Natural killer cell treated with Interleukin-12 subunit alpha and Interleukin-12 subunit beta and Interleukin-15 and Interleukin-18, amount 100 ng/mL, for 72 hours (primary cell): ENCODE measurements around the gene RBM47. TPM values are rescaled to one million over a fixed set of nuclear protein-coding genes. Genes with fewer than 3 reads are reported as not detected.

Source experiments
- ATAC-seq, 2 donors: fragments of 150-1000 bp; cut with Tn5 transposase in 1 of 2; sonication (Bioruptor Pico), chemical (Tn5 transposase) in 1 of 2; 2 replicates each; pipeline ENCODE4 v1.10.0; 2021
- DNase-seq: peaks from one replicate; pipeline ENCODE4 v3.0.0; 2022; ENCODE audit warnings: low spot score
- H3K27ac Mint-ChIP-seq, 2 donors: 1 replicate in 1 of 2; 2 replicates in 1 of 2; pipeline ENCODE4 v1.8.0; 2022; ENCODE audit warnings: mixed read lengths in 2 of 2, mild to moderate bottlenecking in 1 of 2, moderate library complexity in 1 of 2
- H3K27me3 Mint-ChIP-seq, 2 donors: 1 replicate in 1 of 2; 2 replicates in 1 of 2; pipeline ENCODE4 v1.8.0; 2022; ENCODE audit warnings: mixed read lengths in 2 of 2
- H3K36me3 Mint-ChIP-seq: one replicate; pipeline ENCODE4 v1.8.0; 2022; ENCODE audit warnings: mixed read lengths
- H3K4me1 Mint-ChIP-seq, 2 donors: 1 replicate in 1 of 2; 2 replicates in 1 of 2; pipeline ENCODE4 v1.8.0; 2022; ENCODE audit warnings: low read depth in 2 of 2, mixed read lengths in 2 of 2, mild to moderate bottlenecking in 1 of 2
- H3K4me3 Mint-ChIP-seq: one replicate; pipeline ENCODE4 v1.8.0; 2022; ENCODE audit warnings: mixed read lengths
- H3K9me3 Mint-ChIP-seq: 2 replicates; pipeline ENCODE4 v1.8.0; 2022; ENCODE audit warnings: mixed read lengths
- total RNA-seq, 2 donors: library from RNA; stranded (reverse); gene quantifications; one replicate each; pipeline ENCODE4 v1.2.3, GENCODE V29; 2022

Gene RBM47
- total RNA-seq, 2 donors from 2014 or later = 8.5 to 15.4 TPM

GRCh38 chr4:40516651-40517050, 113.0 kb downstream of the RBM47 start:
- DNase-seq (no peak), ATAC-seq (no peak)
- Mint-ChIP-seq H3K9me3 (no peaks in the 10 kb centered on the region), H3K36me3 (no peaks in the 10 kb centered on the region), H3K4me1 (peaks cover 0 to 5% of the 10 kb centered on the region in 2 donors), H3K4me3 (no peak overlapping the region), H3K27ac (no peak overlapping the region), H3K27me3 (peaks cover 7 to 8% of the 10 kb centered on the region in 2 donors)

- Mint-ChIP-seq H3K4me1 (peaks cover 0 to 5% of the 10 kb centered on the region in 2 donors), H3K9me3 (no peaks in the 10 kb centered on the region), H3K4me3 (no peak overlapping the region), H3K36me3 (no peaks in the 10 kb centered on the region), H3K27me3 (peaks cover 7 to 8% of the 10 kb centered on the region in 2 donors), H3K27ac (no peak overlapping the region)
- DNase-seq (no peak), ATAC-seq (no peak)
Measured at GRCh38 chr4:40515398-40516293, 114.0 kb downstream of the RBM47 start.

- H3K36me3 Mint-ChIP-seq = no peaks in the 10 kb centered on the region
Measured at GRCh38 chr4:40515037-40515397, 114.6 kb downstream of the RBM47 start.

GRCh38 chr4:40514497-40514951, 115.1 kb downstream of the RBM47 start:
- Mint-ChIP-seq H3K36me3 (no peaks in the 10 kb centered on the region), H3K9me3 (no peaks in the 10 kb centered on the region), H3K27me3 (peaks cover 2 to 8% of the 10 kb centered on the region in 2 donors), H3K4me3 (no peak overlapping the region), H3K27ac (no peak overlapping the region), H3K4me1 (peaks cover 0 to 3% of the 10 kb centered on the region in 2 donors)
- no peak for ATAC-seq
- no peak for DNase-seq

More at GRCh38 chr4:40515037-40515397, 114.6 kb downstream of the RBM47 start:
- ATAC-seq (no peak), DNase-seq (no peak)
- peaks cover 4 to 8% of the 10 kb centered on the region in 2 donors for H3K27me3 Mint-ChIP-seq
- no peak overlapping the region for H3K27ac Mint-ChIP-seq
- no peak overlapping the region for H3K4me3 Mint-ChIP-seq
- peaks cover 0 to 5% of the 10 kb centered on the region in 2 donors for H3K4me1 Mint-ChIP-seq
- no peaks in the 10 kb centered on the region for H3K9me3 Mint-ChIP-seq

- no peaks in the 10 kb centered on the region for H3K9me3 Mint-ChIP-seq
- DNase-seq (no peak), ATAC-seq (no peak)
- H3K36me3 Mint-ChIP-seq = no peaks in the 10 kb centered on the region
- H3K4me3 Mint-ChIP-seq = no peak overlapping the region
- H3K4me1 Mint-ChIP-seq = no peaks in the 10 kb centered on the region
- H3K27ac Mint-ChIP-seq = no peak overlapping the region
- H3K27me3 Mint-ChIP-seq = peaks cover 0 to 2% of the 10 kb centered on the region in 2 donors
Measured at GRCh38 chr4:40511036-40511614, 118.5 kb downstream of the RBM47 start.

- Mint-ChIP-seq H3K36me3 (no peaks in the 10 kb centered on the region), H3K9me3 (no peaks in the 10 kb centered on the region), H3K27me3 (peaks cover 3 to 7% of the 10 kb centered on the region in 2 donors), H3K4me1 (peaks cover 0 to 3% of the 10 kb centered on the region in 2 donors), H3K27ac (no peak overlapping the region), H3K4me3 (no peak overlapping the region)
- ATAC-seq (no peak), DNase-seq (no peak)
Measured at GRCh38 chr4:40507977-40508376, 121.7 kb downstream of the RBM47 start.

- Mint-ChIP-seq H3K9me3 (no peaks in the 10 kb centered on the region), H3K4me1 (peaks cover 0 to 5% of the 10 kb centered on the region in 2 donors), H3K27me3 (peaks cover 7 to 9% of the 10 kb centered on the region in 2 donors), H3K36me3 (no peaks in the 10 kb centered on the region), H3K27ac (no peak overlapping the region), H3K4me3 (no peak overlapping the region)
- no peak for ATAC-seq
- DNase-seq = no peak
Measured at GRCh38 chr4:40506492-40506891, 123.2 kb downstream of the RBM47 start.

- H3K27me3 Mint-ChIP-seq = peaks cover 7 to 9% of the 10 kb centered on the region in 2 donors
- H3K27ac Mint-ChIP-seq = no peak overlapping the region
- H3K4me3 Mint-ChIP-seq = no peak overlapping the region
- no peaks in the 10 kb centered on the region for H3K36me3 Mint-ChIP-seq
- ATAC-seq (no peak), DNase-seq (no peak)
- H3K9me3 Mint-ChIP-seq = no peaks in the 10 kb centered on the region
- H3K4me1 Mint-ChIP-seq = peaks cover 0 to 5% of the 10 kb centered on the region in 2 donors
Measured at GRCh38 chr4:40506066-40506465, 123.6 kb downstream of the RBM47 start.

- peaks cover 7 to 9% of the 10 kb centered on the region in 2 donors for H3K27me3 Mint-ChIP-seq
- H3K36me3 Mint-ChIP-seq = no peaks in the 10 kb centered on the region
- no peak overlapping the region for H3K4me3 Mint-ChIP-seq
- ATAC-seq (no peak), DNase-seq (no peak)
- no peak overlapping the region for H3K27ac Mint-ChIP-seq
- H3K9me3 Mint-ChIP-seq = no peaks in the 10 kb centered on the region
- peaks cover 0 to 5% of the 10 kb centered on the region in 2 donors for H3K4me1 Mint-ChIP-seq
Measured at GRCh38 chr4:40502934-40503333, 126.7 kb downstream of the RBM47 start.

- H3K36me3 Mint-ChIP-seq = no peaks in the 10 kb centered on the region
- DNase-seq = no peak
- no peak overlapping the region for H3K27ac Mint-ChIP-seq
- H3K9me3 Mint-ChIP-seq = no peaks in the 10 kb centered on the region
- H3K4me1 Mint-ChIP-seq = peaks cover 0 to 5% of the 10 kb centered on the region in 2 donors
- peaks cover 7 to 9% of the 10 kb centered on the region in 2 donors for H3K27me3 Mint-ChIP-seq
- no peak overlapping the region for H3K4me3 Mint-ChIP-seq
- no peak for ATAC-seq
Measured at GRCh38 chr4:40502220-40502619, 127.4 kb downstream of the RBM47 start.

GRCh38 chr4:40500781-40501180, 128.9 kb downstream of the RBM47 start:
- no peak for ATAC-seq
- no peaks in the 10 kb centered on the region for H3K36me3 Mint-ChIP-seq
- DNase-seq = no peak
- H3K27me3 Mint-ChIP-seq = peaks cover 8 to 9% of the 10 kb centered on the region in 2 donors
- H3K9me3 Mint-ChIP-seq = no peaks in the 10 kb centered on the region
- no peak overlapping the region for H3K27ac Mint-ChIP-seq
- no peak overlapping the region for H3K4me3 Mint-ChIP-seq
- peaks cover 0 to 5% of the 10 kb centered on the region in 2 donors for H3K4me1 Mint-ChIP-seq

GRCh38 chr4:40493160-40493559, 136.5 kb downstream of the RBM47 start:
- Mint-ChIP-seq H3K4me1 (peaks cover 0 to 5% of the 10 kb centered on the region in 2 donors), H3K4me3 (no peak overlapping the region), H3K36me3 (no peaks in the 10 kb centered on the region), H3K9me3 (no peaks in the 10 kb centered on the region), H3K27me3 (peaks cover 24% of the 10 kb centered on the region in 2 donors), H3K27ac (no peak overlapping the region)
- DNase-seq = no peak
- ATAC-seq = no peak

GRCh38 chr4:40492691-40493090, 137.0 kb downstream of the RBM47 start:
- no peak overlapping the region for H3K27ac Mint-ChIP-seq
- no peak for ATAC-seq
- peaks cover 0 to 5% of the 10 kb centered on the region in 2 donors for H3K4me1 Mint-ChIP-seq
- H3K36me3 Mint-ChIP-seq = no peaks in the 10 kb centered on the region
- no peaks in the 10 kb centered on the region for H3K9me3 Mint-ChIP-seq
- H3K4me3 Mint-ChIP-seq = no peak overlapping the region
- DNase-seq = no peak
- H3K27me3 Mint-ChIP-seq = peaks cover 24% of the 10 kb centered on the region in 2 donors

- no peak overlapping the region for H3K27ac Mint-ChIP-seq
- ATAC-seq (no peak), DNase-seq (no peak)
- H3K9me3 Mint-ChIP-seq = no peaks in the 10 kb centered on the region
- peaks cover 21 to 24% of the 10 kb centered on the region in 2 donors for H3K27me3 Mint-ChIP-seq
- peaks cover 0 to 10% of the 10 kb centered on the region in 2 donors for H3K4me1 Mint-ChIP-seq
- no peak overlapping the region for H3K4me3 Mint-ChIP-seq
- H3K36me3 Mint-ChIP-seq = no peaks in the 10 kb centered on the region
Measured at GRCh38 chr4:40490481-40490880, 139.2 kb downstream of the RBM47 start.
